HL-60 (cell line): ENCODE results near the gene ALX3.

Source experiments
- DNase-seq, 2 experiments: peaks; one replicate each; pipeline ENCODE4 v3.0.0-alpha.2; 2010 to 2020; ENCODE audit warnings: low read depth in 1 of 2, low spot score in 1 of 2
- H3K27ac ChIP-seq: fragments of 250-450 bp; sonication (Bioruptor Pico); replicated peaks from 2 replicates; pipeline ENCODE4 v1.5.1; 2020; ENCODE audit warnings: mild to moderate bottlenecking, moderate library complexity
- H3K27me3 ChIP-seq: fragments of 250-450 bp; sonication (Bioruptor Pico); 2 replicates; pipeline ENCODE4 v1.5.1; 2021; ENCODE audit warnings: mild to moderate bottlenecking, moderate library complexity; ENCODE audit not compliant: insufficient read depth, poor library complexity, severe bottlenecking
- H3K4me3 ChIP-seq: replicated peaks from 2 replicates; pipeline ENCODE4 v1.5.1; 2011; ENCODE audit warnings: mild to moderate bottlenecking, control low read depth, low read length; ENCODE audit not compliant: insufficient read depth
- CTCF ChIP-seq: IDR thresholded peaks from one replicate; pipeline ENCODE4 v1.5.1; 2011; ENCODE audit warnings: low read length, control low read depth, inconsistent platforms; ENCODE audit not compliant: insufficient read depth
- GABPA ChIP-seq: IDR thresholded peaks from 2 replicates; pipeline ENCODE4 v1.6.1; 2012; ENCODE audit warnings: low read depth
- POLR2AphosphoS5 ChIP-seq: IDR thresholded peaks from 2 replicates; pipeline ENCODE4 v1.6.1; 2012; ENCODE audit warnings: low read depth
- REST ChIP-seq: IDR thresholded peaks from 2 replicates; pipeline ENCODE4 v1.6.1; 2012; ENCODE audit warnings: low read depth; ENCODE audit not compliant: insufficient replicate concordance
- SPI1 ChIP-seq: IDR thresholded peaks from 2 replicates; pipeline ENCODE4 v1.6.1; 2012; ENCODE audit warnings: low read depth, mild to moderate bottlenecking, borderline replicate concordance

The ALX3 gene

GRCh38 chr1:110024613-110025012 is 45.9 kb downstream of the ALX3 start:
- no peak overlapping the region for H3K27ac ChIP-seq
- no peaks in the 10 kb centered on the region for H3K27me3 ChIP-seq
- DNase-seq = no peak
- no peak overlapping the region for H3K4me3 ChIP-seq
- no peak for TF ChIP-seq POLR2AphosphoS5
- no peak for TF ChIP-seq CTCF
- TF ChIP-seq SPI1 = no peak
- no peak for TF ChIP-seq GABPA
- no peak for TF ChIP-seq REST

- Histone ChIP-seq H3K27ac (no peak overlapping the region), H3K27me3 (no peaks in the 10 kb centered on the region), H3K4me3 (no peak overlapping the region)
- TF ChIP-seq REST (no peak), POLR2AphosphoS5 (no peak), CTCF (no peak), GABPA (no peak), SPI1 (no peak)
- DNase-seq = no peak
Measured at GRCh38 chr1:110021285-110021684, 49.2 kb downstream of the ALX3 start.

GRCh38 chr1:110019770-110020169 is 50.7 kb downstream of the ALX3 start:
- no peak for TF ChIP-seq CTCF
- no peak for TF ChIP-seq REST
- TF ChIP-seq SPI1 = no peak
- Histone ChIP-seq H3K4me3 (no peak overlapping the region), H3K27me3 (no peaks in the 10 kb centered on the region), H3K27ac (no peak overlapping the region)
- DNase-seq = no peak
